Omental fat pad (tissue), 4 donors: ENCODE data around the gene HNRNPA3. TPM values are rescaled to one million over a fixed set of nuclear protein-coding genes. Genes with fewer than 3 reads are reported as not detected.

Experiments
- ATAC-seq: fragments of 150-250 bp; one replicate; pipeline ENCODE4 v1.9.1; 2016; ENCODE audit warnings: mild to moderate bottlenecking, moderate library complexity; ENCODE audit not compliant: low FRiP score
- DNase-seq: peaks from one replicate; pipeline ENCODE4 v3.0.0-alpha.2; 2019; ENCODE audit warnings: low spot score
- CTCF ChIP-seq, 3 donors: fragments of 450-650 bp; IDR thresholded peaks; one replicate each; pipeline ENCODE4 v1.5.1; 2016 to 2017; ENCODE audit warnings: antibody characterized with exemption in 3 of 3, mild to moderate bottlenecking in 3 of 3, moderate library complexity in 2 of 3
- total RNA-seq, 4 donors: library from RNA; depleted of rRNA; stranded (reverse); fragments of >200 nt; gene quantifications; one replicate each; pipeline ENCODE4 v1.1.0, GENCODE V29; 2016

The HNRNPA3 gene
- total RNA-seq, 4 donors from 2014 or later: 53.1 to 92.4 (median 67.0) TPM

GRCh38 chr2:177239053-177239452 lies 26.5 kb downstream of the HNRNPA3 start:
- DNase-seq: no peak
- no peak for ATAC-seq
- TF ChIP-seq CTCF (IDR thresholded peaks at IDR 0.05): no peak

- DNase-seq (no peak), ATAC-seq (no peak)
- no peak for TF ChIP-seq CTCF (IDR thresholded peaks at IDR 0.05)
Measured at GRCh38 chr2:177239932-177240630, 27.5 kb downstream of the HNRNPA3 start.

- TF ChIP-seq CTCF (IDR thresholded peaks at IDR 0.05): no peak
- peak; percentile 31 for ATAC-seq
- DNase-seq: no peak
Measured at GRCh38 chr2:177241711-177242120, 29.1 kb downstream of the HNRNPA3 start.

GRCh38 chr2:177242121-177242987 lies 29.8 kb downstream of the HNRNPA3 start:
- TF ChIP-seq CTCF (IDR thresholded peaks at IDR 0.05): no peak
- ATAC-seq (peak; percentile 73), DNase-seq (no peak)

- TF ChIP-seq CTCF (IDR thresholded peaks at IDR 0.05): no peak
- no peak for DNase-seq
- no peak for ATAC-seq
Measured at GRCh38 chr2:177243073-177243472, 30.5 kb downstream of the HNRNPA3 start.

GRCh38 chr2:177243476-177243875 lies 30.9 kb downstream of the HNRNPA3 start:
- ATAC-seq (no peak), DNase-seq (no peak)
- TF ChIP-seq CTCF (IDR thresholded peaks at IDR 0.05): no peak
